HL-60 (cell line): ENCODE results near the gene KDF1.

ENCODE experiments used
- TF ChIP-seq, protein P1 (sequence below): IDR thresholded peaks from one replicate; pipeline ENCODE4 v1.5.1; 2011; ENCODE audit warnings: low read length, control low read depth, inconsistent platforms; ENCODE audit not compliant: insufficient read depth
- TF ChIP-seq, protein P2 (sequence below): IDR thresholded peaks from 2 replicates; pipeline ENCODE4 v1.6.1; 2012; ENCODE audit warnings: low read depth; ENCODE audit not compliant: insufficient replicate concordance

DNA sequence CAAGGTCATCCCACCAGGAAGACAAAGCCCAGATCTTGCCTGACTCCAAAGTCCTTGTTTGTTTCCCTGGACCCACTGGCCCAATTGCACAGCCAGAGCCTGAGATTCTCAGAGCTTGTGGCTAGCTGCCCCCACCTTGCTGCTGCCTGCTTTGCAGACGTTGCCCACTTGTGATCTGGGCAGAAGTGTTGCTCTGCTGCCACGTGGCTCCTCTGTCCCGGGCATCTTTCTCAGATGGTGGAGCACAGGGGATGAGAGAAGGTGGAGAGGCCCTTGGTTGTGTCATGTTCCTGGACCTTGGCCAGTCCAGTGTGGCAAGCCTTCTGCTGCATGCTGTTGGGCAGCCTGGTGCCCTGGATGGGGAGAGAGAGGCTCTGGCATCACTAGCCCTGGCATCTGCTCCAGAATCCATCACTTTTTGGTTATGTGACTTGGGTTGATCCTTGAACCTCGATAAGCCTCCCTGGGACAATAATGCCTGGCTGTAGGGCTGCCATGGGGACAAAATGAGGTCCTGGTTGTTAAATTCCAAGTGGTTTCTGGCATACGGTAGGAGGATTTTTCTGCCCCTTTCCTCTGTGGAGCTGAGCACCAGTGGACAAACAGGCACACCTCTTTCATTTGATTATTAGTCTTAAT, 44.9 kb downstream of the KDF1 start:
- TF ChIP-seq, protein P1, sequence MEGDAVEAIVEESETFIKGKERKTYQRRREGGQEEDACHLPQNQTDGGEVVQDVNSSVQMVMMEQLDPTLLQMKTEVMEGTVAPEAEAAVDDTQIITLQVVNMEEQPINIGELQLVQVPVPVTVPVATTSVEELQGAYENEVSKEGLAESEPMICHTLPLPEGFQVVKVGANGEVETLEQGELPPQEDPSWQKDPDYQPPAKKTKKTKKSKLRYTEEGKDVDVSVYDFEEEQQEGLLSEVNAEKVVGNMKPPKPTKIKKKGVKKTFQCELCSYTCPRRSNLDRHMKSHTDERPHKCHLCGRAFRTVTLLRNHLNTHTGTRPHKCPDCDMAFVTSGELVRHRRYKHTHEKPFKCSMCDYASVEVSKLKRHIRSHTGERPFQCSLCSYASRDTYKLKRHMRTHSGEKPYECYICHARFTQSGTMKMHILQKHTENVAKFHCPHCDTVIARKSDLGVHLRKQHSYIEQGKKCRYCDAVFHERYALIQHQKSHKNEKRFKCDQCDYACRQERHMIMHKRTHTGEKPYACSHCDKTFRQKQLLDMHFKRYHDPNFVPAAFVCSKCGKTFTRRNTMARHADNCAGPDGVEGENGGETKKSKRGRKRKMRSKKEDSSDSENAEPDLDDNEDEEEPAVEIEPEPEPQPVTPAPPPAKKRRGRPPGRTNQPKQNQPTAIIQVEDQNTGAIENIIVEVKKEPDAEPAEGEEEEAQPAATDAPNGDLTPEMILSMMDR: no peak
- TF ChIP-seq, protein P2, sequence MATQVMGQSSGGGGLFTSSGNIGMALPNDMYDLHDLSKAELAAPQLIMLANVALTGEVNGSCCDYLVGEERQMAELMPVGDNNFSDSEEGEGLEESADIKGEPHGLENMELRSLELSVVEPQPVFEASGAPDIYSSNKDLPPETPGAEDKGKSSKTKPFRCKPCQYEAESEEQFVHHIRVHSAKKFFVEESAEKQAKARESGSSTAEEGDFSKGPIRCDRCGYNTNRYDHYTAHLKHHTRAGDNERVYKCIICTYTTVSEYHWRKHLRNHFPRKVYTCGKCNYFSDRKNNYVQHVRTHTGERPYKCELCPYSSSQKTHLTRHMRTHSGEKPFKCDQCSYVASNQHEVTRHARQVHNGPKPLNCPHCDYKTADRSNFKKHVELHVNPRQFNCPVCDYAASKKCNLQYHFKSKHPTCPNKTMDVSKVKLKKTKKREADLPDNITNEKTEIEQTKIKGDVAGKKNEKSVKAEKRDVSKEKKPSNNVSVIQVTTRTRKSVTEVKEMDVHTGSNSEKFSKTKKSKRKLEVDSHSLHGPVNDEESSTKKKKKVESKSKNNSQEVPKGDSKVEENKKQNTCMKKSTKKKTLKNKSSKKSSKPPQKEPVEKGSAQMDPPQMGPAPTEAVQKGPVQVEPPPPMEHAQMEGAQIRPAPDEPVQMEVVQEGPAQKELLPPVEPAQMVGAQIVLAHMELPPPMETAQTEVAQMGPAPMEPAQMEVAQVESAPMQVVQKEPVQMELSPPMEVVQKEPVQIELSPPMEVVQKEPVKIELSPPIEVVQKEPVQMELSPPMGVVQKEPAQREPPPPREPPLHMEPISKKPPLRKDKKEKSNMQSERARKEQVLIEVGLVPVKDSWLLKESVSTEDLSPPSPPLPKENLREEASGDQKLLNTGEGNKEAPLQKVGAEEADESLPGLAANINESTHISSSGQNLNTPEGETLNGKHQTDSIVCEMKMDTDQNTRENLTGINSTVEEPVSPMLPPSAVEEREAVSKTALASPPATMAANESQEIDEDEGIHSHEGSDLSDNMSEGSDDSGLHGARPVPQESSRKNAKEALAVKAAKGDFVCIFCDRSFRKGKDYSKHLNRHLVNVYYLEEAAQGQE: no peak
